ENCODE results near the gene POU2AF1. TPM values are rescaled to one million over a fixed set of nuclear protein-coding genes. Genes with fewer than 3 reads are reported as not detected.

POU2AF1 gene
- total and polyA plus RNA-seq, 4 donors, result 0.21 to 2.0 (median 0.83) TPM

DNA sequence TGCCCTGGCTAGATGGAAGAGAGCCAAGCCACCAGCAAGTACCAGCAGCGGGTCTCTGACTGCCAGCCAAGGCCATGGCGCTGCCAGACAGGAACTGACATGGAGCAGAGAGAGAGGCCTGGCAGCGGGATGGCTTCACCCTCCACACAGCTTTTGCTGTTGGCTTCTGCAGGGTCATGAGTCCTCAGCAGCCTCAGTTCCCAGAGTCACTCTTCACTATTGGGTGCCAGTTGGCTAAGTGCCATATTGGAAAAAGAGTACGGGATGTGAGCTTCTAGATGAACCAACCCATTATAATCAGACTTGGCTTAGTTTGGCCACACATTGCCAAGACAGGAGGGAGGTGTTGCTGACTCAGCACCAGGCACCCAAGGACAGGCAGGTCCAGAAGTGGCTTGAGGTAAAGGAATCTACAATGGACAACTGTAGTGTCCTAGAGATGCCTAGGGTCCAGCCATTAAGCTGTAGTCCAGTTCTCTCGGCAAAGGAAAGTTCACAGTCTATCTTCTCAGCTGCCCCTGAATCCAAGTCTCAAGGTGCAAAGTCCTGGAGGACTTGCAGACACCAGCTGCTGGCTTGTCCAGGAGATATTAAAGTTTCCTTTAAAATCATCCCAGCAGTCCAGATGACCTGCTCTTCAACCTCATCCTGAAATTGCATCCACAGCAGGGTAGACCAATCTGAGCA, 40.7 kb upstream of the POU2AF1 start:
- H3K4me3 ChIP-seq (ENCODE audit: low read depth in 1 of 3, low read length in 3 of 3), result no peak overlapping the region
- no peaks in the 10 kb centered on the region for H3K36me3 ChIP-seq (ENCODE audit: control insufficient read depth in 4 of 4, insufficient read depth in 3 of 4, low read depth in 1 of 4, low read length in 3 of 4)
- WGBS, result 36% methylated on average over 5 of the region's 5 CpGs
- H3K27me3 ChIP-seq (ENCODE audit: control insufficient read depth in 4 of 4, insufficient read depth in 4 of 4, low read length in 3 of 4), result no peaks in the 10 kb centered on the region
- H3K9me3 ChIP-seq (ENCODE audit: control insufficient read depth in 4 of 4, low read length in 3 of 4), result no peaks in the 10 kb centered on the region
- no peak overlapping the region for H3K27ac ChIP-seq (ENCODE audit: low read depth in 1 of 2, low read length in 2 of 2)
- no peak for DNase-seq (ENCODE audit: low spot score)
- H3K4me1 ChIP-seq (ENCODE audit: control insufficient read depth in 4 of 4, insufficient read depth in 4 of 4, low read length in 3 of 4), result peaks cover 3 to 32% (median 18%) of the 10 kb centered on the region in 4 donors
- no peak overlapping the region for H3K9ac ChIP-seq (ENCODE audit: low read depth in 1 of 2, low read length in 2 of 2)
- TF ChIP-seq RAD21 (IDR thresholded peaks at IDR 0.05) (peak in 1 of 2 donors; percentile 49), HNF4A (conservative IDR thresholded peaks at IDR 0.05) (peak in 1 of 2 donors; percentile 21), EGR1 (IDR thresholded peaks at IDR 0.05; ENCODE audit: low read depth in 2 of 2) (no peak), NR2F2 (IDR thresholded peaks at IDR 0.05) (no peak), RXRA (IDR thresholded peaks at IDR 0.05) (peak in 1 of 2 donors; percentile 30), GABPA (IDR thresholded peaks at IDR 0.05 in 1 of 2, conservative IDR thresholded peaks at IDR 0.05 in 1 of 2) (no peak), HNF4G (IDR thresholded peaks at IDR 0.05) (no peak), SP1 (IDR thresholded peaks at IDR 0.05) (peak; percentile 14), FOXA1 (IDR thresholded peaks at IDR 0.05) (no peak), YY1 (IDR thresholded peaks at IDR 0.05) (no peak), TAF1 (conservative IDR thresholded peaks at IDR 0.05) (no peak)
- TF ChIP-seq, protein P1, sequence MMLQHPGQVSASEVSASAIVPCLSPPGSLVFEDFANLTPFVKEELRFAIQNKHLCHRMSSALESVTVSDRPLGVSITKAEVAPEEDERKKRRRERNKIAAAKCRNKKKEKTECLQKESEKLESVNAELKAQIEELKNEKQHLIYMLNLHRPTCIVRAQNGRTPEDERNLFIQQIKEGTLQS (IDR thresholded peaks at IDR 0.05), result no peak
- TF ChIP-seq, protein P2, sequence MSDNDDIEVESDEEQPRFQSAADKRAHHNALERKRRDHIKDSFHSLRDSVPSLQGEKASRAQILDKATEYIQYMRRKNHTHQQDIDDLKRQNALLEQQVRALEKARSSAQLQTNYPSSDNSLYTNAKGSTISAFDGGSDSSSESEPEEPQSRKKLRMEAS (IDR thresholded peaks at IDR 0.05), result no peak
- TF ChIP-seq, protein P3, sequence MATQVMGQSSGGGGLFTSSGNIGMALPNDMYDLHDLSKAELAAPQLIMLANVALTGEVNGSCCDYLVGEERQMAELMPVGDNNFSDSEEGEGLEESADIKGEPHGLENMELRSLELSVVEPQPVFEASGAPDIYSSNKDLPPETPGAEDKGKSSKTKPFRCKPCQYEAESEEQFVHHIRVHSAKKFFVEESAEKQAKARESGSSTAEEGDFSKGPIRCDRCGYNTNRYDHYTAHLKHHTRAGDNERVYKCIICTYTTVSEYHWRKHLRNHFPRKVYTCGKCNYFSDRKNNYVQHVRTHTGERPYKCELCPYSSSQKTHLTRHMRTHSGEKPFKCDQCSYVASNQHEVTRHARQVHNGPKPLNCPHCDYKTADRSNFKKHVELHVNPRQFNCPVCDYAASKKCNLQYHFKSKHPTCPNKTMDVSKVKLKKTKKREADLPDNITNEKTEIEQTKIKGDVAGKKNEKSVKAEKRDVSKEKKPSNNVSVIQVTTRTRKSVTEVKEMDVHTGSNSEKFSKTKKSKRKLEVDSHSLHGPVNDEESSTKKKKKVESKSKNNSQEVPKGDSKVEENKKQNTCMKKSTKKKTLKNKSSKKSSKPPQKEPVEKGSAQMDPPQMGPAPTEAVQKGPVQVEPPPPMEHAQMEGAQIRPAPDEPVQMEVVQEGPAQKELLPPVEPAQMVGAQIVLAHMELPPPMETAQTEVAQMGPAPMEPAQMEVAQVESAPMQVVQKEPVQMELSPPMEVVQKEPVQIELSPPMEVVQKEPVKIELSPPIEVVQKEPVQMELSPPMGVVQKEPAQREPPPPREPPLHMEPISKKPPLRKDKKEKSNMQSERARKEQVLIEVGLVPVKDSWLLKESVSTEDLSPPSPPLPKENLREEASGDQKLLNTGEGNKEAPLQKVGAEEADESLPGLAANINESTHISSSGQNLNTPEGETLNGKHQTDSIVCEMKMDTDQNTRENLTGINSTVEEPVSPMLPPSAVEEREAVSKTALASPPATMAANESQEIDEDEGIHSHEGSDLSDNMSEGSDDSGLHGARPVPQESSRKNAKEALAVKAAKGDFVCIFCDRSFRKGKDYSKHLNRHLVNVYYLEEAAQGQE (IDR thresholded peaks at IDR 0.05), result no peak
- TF ChIP-seq, protein P4, sequence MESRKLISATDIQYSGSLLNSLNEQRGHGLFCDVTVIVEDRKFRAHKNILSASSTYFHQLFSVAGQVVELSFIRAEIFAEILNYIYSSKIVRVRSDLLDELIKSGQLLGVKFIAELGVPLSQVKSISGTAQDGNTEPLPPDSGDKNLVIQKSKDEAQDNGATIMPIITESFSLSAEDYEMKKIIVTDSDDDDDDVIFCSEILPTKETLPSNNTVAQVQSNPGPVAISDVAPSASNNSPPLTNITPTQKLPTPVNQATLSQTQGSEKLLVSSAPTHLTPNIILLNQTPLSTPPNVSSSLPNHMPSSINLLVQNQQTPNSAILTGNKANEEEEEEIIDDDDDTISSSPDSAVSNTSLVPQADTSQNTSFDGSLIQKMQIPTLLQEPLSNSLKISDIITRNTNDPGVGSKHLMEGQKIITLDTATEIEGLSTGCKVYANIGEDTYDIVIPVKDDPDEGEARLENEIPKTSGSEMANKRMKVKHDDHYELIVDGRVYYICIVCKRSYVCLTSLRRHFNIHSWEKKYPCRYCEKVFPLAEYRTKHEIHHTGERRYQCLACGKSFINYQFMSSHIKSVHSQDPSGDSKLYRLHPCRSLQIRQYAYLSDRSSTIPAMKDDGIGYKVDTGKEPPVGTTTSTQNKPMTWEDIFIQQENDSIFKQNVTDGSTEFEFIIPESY (IDR thresholded peaks at IDR 0.05), result no peak

DNA sequence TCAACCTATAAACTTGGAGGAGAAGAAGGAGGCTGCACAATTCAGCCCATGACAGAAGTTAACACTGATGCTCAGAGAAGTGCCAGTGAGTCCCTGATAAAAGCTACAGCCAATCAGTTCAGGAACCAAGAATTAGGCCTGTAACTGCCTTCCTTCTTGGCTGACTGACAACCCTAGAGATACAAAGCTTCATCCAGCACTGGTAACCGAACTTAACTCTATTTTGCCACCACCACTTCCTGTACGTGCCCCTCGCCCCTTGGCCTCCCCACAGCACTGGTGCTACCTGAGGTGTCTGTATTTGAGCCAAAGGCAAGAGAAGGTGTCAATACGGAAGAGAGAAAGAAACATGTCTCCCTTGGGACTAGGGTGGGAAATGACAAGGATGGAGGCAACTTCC, 40.1 kb upstream of the POU2AF1 start:
- Histone ChIP-seq H3K36me3 (ENCODE audit: control insufficient read depth in 4 of 4, insufficient read depth in 3 of 4, low read depth in 1 of 4, low read length in 3 of 4) (no peaks in the 10 kb centered on the region), H3K4me1 (ENCODE audit: control insufficient read depth in 4 of 4, insufficient read depth in 4 of 4, low read length in 3 of 4) (peaks cover 3 to 32% (median 18%) of the 10 kb centered on the region in 4 donors), H3K27me3 (ENCODE audit: control insufficient read depth in 4 of 4, insufficient read depth in 4 of 4, low read length in 3 of 4) (no peaks in the 10 kb centered on the region), H3K4me3 (ENCODE audit: low read depth in 1 of 3, low read length in 3 of 3) (no peak overlapping the region), H3K9ac (ENCODE audit: low read depth in 1 of 2, low read length in 2 of 2) (no peak overlapping the region), H3K9me3 (ENCODE audit: control insufficient read depth in 4 of 4, low read length in 3 of 4) (no peaks in the 10 kb centered on the region), H3K27ac (ENCODE audit: low read depth in 1 of 2, low read length in 2 of 2) (no peak overlapping the region)
- 90% methylated on average over 4 of the region's 4 CpGs for WGBS
- no peak for DNase-seq (ENCODE audit: low spot score)
- TF ChIP-seq JUND (IDR thresholded peaks at IDR 0.05) (no peak), GABPA (IDR thresholded peaks at IDR 0.05 in 1 of 2, conservative IDR thresholded peaks at IDR 0.05 in 1 of 2) (no peak), FOXA2 (IDR thresholded peaks at IDR 0.05) (no peak), RAD21 (IDR thresholded peaks at IDR 0.05) (no peak), HNF4G (IDR thresholded peaks at IDR 0.05) (no peak), SP1 (IDR thresholded peaks at IDR 0.05) (no peak), RXRA (IDR thresholded peaks at IDR 0.05) (no peak), HNF4A (conservative IDR thresholded peaks at IDR 0.05) (no peak), NR2F2 (IDR thresholded peaks at IDR 0.05) (no peak), FOXA1 (IDR thresholded peaks at IDR 0.05) (no peak), TAF1 (conservative IDR thresholded peaks at IDR 0.05) (no peak)
- TF ChIP-seq, protein P5, sequence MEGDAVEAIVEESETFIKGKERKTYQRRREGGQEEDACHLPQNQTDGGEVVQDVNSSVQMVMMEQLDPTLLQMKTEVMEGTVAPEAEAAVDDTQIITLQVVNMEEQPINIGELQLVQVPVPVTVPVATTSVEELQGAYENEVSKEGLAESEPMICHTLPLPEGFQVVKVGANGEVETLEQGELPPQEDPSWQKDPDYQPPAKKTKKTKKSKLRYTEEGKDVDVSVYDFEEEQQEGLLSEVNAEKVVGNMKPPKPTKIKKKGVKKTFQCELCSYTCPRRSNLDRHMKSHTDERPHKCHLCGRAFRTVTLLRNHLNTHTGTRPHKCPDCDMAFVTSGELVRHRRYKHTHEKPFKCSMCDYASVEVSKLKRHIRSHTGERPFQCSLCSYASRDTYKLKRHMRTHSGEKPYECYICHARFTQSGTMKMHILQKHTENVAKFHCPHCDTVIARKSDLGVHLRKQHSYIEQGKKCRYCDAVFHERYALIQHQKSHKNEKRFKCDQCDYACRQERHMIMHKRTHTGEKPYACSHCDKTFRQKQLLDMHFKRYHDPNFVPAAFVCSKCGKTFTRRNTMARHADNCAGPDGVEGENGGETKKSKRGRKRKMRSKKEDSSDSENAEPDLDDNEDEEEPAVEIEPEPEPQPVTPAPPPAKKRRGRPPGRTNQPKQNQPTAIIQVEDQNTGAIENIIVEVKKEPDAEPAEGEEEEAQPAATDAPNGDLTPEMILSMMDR (IDR thresholded peaks at IDR 0.05; ENCODE audit: low read depth, low read length, missing input control), result no peak

Data from liver (tissue), 9 donors.